EH (cell line): ENCODE measurements around the gene GMEB1.
"Not testable (repeated sequence)": the region's sequence is repeated elsewhere in the genome, so short reads cannot be mapped to it uniquely, and the experiment has no call there.

ENCODE experiments used
- DNase-seq: peaks from one replicate; pipeline ENCODE4 v3.0.0-alpha.2; 2015; ENCODE audit warnings: low read depth

GMEB1 gene, protein sequence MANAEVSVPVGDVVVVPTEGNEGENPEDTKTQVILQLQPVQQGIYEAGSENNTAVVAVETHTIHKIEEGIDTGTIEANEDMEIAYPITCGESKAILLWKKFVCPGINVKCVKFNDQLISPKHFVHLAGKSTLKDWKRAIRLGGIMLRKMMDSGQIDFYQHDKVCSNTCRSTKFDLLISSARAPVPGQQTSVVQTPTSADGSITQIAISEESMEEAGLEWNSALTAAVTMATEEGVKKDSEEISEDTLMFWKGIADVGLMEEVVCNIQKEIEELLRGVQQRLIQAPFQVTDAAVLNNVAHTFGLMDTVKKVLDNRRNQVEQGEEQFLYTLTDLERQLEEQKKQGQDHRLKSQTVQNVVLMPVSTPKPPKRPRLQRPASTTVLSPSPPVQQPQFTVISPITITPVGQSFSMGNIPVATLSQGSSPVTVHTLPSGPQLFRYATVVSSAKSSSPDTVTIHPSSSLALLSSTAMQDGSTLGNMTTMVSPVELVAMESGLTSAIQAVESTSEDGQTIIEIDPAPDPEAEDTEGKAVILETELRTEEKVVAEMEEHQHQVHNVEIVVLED

GRCh38 chr1:28668191-28668955 lies at the start of gene GMEB1:
Gene GMEB1, plus strand, starts transcription at chr1:28668784. Its CDS starts 14,829 bp downstream, at chr1:28683613.
- DNase-seq = peak; percentile 89

DNA sequence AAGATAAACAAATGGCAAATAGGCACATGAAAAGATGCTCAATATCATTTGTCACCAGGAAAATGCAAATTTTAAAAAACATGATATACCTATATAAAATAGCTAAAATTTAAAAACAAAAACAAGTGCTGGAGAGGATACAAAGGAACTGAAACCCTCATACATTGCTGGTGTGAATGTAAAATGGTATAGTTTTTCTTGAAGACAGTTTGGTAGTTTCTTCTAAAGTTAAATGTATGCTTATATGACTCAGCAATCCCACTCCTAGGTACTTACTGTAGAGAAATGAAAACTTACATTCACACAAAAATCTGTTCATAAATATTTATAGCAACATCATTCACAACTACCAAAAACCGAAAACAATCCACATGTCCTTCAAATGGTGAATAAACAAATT lies 36.9 kb upstream of the GMEB1 start:
- no peak for DNase-seq

DNA sequence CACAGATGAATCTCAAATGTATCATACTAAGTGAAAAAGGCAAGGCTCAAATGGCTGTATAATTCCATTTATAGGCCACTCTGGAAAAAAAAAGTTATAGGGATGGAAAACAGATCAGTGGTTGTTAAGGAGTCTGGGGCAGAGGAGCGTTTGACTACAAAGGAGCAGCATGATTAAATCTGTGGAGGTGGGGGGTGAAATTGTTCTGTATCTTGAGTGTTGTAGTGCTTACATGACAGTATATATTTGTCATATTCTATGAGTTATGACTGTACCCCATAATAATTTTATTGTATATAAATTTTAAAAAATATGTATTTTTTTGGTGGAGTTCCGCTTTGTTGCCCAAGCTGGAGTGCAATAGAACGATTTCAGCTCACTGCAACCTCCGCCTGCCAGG lies 36.0 kb upstream of the GMEB1 start:
- no peak for DNase-seq

GRCh38 chr1:28640766-28641165 lies 27.8 kb upstream of the GMEB1 start:
- DNase-seq = peak; percentile 26

- peak; percentile 22 for DNase-seq
Measured at GRCh38 chr1:28642056-28642846, 26.3 kb upstream of the GMEB1 start.

DNA sequence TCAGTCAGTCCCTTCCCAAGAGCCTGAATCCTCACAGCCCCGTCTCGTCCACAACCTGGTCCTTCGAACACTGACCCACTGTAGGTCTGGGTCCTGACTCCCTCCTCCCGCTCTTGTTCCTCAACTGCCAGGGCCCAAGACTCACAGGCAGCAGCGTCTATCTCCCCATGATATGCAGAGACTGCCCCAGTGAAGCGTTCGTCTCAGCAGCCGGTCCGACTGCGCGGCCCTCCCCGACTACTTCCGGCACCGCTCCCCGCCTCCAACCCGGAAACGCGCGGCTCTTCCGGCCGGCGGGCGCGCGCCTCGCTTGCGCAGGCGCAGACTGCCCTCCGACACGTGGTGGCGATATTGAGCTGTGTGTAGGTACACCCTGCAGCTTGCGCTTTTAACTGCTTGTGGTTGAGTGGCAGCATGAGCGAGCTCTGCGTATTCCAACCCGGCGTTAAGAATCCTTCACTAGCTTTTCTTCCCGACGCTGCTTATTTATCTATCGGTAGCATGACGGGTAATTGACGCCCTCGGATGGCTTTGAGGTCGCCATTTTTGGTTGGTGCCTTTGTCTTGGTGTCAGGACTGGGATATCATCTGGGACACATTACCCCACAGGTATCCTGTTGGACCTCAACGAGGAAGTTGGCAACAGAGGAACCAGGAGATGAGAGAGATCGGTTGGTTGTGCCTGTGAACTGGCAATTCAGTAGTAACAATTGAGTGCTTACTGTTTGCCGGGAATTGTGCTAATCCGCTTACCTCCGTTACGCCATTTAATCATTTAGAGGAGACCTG lies 25.5 kb upstream of the GMEB1 start, which contains the start of gene TAF12:
TAF12 (minus strand) TSS at position 221 of the 789 bp plus-strand sequence. CDS start 20,986 bp downstream, outside the sequence.
- peak; percentile 95 for DNase-seq

DNA sequence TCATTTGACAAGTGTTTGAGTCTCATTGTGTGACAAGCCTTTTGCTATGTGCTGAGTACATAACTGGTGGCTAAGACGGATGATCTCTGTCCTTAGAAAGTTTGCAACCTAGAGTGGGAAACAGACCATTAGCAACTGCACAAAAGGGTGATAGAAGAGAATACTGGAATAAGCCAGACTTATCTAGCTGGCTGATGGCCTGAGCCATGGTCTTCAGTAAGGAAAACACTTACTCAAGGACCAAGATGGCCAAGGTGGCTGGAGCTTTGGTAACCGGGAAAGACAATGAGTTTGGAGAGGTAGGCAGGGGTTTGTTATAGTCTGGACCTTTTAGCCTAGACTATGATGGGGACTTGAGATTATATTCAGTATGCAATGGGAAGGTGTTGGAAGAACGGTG lies 24.1 kb upstream of the GMEB1 start:
- no peak for DNase-seq

- DNase-seq = not testable (repeated sequence)
Measured at GRCh38 chr1:28645406-28645805, 23.2 kb upstream of the GMEB1 start.

- DNase-seq = peak; percentile 75
Measured at GRCh38 chr1:28646040-28646439, 22.5 kb upstream of the GMEB1 start.

- DNase-seq = peak; percentile 94
Measured at GRCh38 chr1:28648008-28648473, 20.5 kb upstream of the GMEB1 start.

DNA sequence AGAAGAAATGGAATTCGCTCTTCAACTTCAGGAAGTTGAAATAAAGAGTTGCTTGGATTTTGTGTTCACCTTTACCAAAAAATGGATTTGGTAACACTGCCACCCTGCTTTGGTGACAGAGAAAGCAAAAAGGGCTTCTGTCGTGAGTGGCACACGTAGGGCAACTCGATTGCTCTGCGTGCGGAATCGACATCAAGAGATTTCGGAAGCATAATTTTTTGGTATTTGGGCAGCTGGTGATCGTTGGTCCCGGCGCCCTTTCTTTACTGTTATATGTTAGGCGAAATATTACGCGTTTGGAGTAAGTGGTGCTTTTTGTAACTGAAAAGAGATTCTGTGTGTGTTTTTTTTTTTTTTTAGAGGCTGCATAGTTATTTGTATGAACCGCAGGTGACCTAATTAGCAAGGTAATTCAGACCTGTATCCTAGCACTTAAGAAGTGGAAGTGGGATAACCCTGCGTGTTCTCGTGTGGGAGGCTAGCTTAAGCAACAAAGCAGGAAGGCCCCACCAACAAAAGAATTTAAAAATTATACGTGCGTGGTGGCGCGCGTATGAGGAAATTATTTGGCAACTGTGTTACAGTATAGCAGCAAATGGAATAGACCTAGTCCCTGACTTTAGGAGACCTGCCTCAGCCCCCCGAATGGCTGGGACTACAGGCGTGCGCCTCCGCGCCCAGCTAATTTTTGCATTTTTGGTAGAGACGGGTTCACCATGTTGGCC lies 19.9 kb upstream of the GMEB1 start, which contains the start of gene RNU11:
RNU11 (plus strand) TSS at position 127 of the 725 bp plus-strand sequence.
- DNase-seq = peak; percentile 99

DNA sequence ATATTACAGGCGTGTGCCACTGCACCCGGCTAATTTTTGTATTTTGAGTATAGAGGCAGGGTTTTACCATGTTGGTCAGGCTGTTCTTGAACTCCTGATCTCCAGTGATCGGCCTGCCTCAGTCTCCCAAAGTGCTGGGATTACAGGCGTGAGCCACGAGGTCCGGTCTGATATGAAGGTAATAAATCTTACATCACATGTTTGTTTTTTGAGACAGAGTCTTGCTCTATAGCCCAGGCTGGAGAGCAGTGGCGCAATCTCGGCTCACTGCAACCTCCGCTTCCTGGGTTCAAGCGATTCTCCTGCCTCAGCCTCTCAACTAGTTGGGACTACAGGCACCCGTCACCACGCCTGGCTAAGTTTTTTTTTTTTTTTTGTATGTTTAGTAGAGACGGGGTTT lies 15.5 kb upstream of the GMEB1 start:
- DNase-seq = not testable (repeated sequence)

DNA sequence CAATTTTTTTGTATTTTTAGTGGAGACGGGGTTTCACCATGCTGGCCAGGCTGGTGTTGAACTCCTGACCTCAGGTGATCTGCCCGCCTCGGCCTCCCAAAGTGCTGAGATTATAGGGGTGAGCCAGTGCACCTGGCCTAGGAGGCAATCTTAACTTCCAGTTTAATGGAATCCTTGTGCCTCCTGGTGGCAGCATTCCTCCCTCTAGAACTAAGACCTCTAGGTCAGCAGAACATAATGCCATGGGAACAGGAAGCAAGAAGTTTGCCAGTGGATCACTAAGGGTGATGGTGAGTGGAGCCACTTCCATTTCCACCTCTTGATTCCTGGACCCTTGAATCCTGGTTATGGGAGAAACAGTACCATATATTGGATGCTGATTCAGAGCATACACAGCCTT lies 14.7 kb upstream of the GMEB1 start:
- peak; percentile 56 for DNase-seq

GRCh38 chr1:28655448-28656311 lies 12.9 kb upstream of the GMEB1 start:
- DNase-seq = not testable (repeated sequence)

GRCh38 chr1:28656335-28656734 lies 12.2 kb upstream of the GMEB1 start:
- DNase-seq = no peak

DNA sequence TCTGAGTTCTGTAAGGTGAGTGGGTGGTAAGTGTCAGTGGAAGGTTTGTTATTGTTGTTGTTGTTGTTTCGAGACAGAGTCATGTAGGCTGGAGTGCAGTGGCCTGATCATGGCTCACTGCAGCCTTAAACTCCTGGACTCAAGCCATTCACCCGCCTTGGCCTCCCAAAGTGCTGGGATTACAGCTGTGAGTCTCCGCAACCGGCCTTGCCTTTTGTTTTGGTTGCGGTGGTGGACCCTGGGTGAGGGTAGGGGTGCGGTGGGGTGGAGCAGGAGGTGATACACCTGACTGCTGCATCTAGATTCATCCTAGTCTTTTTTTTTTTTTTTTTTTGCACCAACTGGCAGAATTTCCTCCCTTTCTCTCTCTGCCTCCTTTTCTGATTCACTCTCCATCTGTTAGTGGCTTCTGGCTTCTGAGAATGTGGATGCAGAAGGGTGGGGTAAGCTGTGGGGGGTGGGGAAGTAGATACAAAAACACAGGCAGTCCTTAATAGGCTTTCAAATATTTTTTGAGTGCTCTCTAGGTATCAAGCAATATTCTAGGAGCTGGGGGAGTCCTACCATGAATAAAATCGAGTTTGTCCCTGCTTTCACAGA lies 4.6 kb upstream of the GMEB1 start:
- DNase-seq = no peak

- no peak for DNase-seq
Measured at GRCh38 chr1:28666806-28667205, 1.8 kb upstream of the GMEB1 start.

DNA sequence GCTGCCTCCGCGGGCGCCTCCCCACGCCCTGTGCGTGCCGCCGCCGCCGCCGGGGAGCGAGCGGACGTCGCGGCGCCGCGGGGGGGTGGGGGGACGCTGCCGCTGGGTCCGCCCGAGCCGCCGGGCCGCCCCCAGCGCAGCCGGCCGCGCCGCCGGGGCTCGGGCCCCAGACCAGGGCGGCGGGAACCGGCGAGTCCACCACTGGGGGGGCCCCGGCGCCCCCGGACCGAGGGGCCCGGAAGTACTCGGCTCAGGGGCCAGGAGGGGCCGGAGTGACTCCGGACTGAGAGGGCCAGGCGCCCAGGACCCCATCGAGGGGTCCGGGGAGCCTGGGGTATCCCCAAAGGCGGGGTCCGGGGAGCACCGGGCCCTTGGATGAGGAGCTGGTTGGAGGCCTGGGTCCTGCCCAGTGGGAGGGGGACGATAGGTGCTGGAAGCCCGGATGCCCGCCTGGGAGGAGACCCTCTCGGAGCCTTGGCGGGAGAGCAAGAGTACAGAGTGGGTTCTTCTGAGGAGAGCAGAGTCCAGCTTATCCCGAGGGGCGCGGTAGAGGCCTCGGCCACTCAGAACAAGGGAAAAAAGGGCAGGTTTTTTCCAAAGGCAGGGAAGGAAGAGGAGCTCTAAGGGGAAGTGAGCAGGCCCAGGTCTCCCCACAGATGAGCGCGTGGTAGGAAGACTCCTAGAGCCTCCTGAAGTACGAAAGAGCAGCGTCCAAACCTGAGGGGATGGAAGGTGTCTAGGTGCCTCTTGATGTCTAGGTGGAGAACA lies 556 bp downstream of the GMEB1 start:
- peak; percentile 74 for DNase-seq
